Tibial nerve (tissue), 4 donors: ENCODE results near the gene IFNAR1. TPM values are rescaled to one million over a fixed set of nuclear protein-coding genes. Genes with fewer than 3 reads are reported as not detected.

Experiments
- DNase-seq, 2 donors: peaks; one replicate each; pipeline ENCODE4 v3.0.0-alpha.2; 2019; ENCODE audit warnings: low spot score in 2 of 2
- H3K27ac ChIP-seq, 4 donors: fragments of 200-600 bp; sonication (generic) in 3 of 4; one replicate each; pipeline ENCODE4 v1.5.1; 2017 to 2019; ENCODE audit warnings: mild to moderate bottlenecking in 1 of 4
- H3K27me3 ChIP-seq, 2 donors: fragments of 200-600 bp; sonication (generic) in 1 of 2; one replicate each; pipeline versions ENCODE4 v1.5.1 to v1.6.0; 2017 to 2019
- H3K36me3 ChIP-seq, 3 donors: fragments of 200-600 bp; sonication (generic); one replicate each; pipeline ENCODE4 v1.5.1; 2018 to 2019
- H3K4me1 ChIP-seq, 4 donors: fragments of 200-600 bp; sonication (generic) in 3 of 4; one replicate each; pipeline ENCODE4 v1.5.1; 2017 to 2019
- H3K4me3 ChIP-seq, 4 donors: fragments of 200-600 bp; sonication (generic) in 3 of 4; one replicate each; pipeline ENCODE4 v1.5.1; 2017 to 2019; ENCODE audit warnings: mild to moderate bottlenecking in 1 of 4, moderate library complexity in 1 of 4
- H3K9me3 ChIP-seq, 4 donors: fragments of 200-600 bp; sonication (generic) in 3 of 4; one replicate each; pipeline ENCODE4 v1.5.1; 2017 to 2019
- CTCF ChIP-seq, 5 experiments: fragments of 200-600 bp in 3 of 5; fragments of 450-650 bp in 2 of 5; sonication (generic) in 3 of 5; IDR thresholded peaks; one replicate each; pipeline ENCODE4 v1.5.1; 2016 to 2019; ENCODE audit warnings: antibody characterized with exemption in 5 of 5, mild to moderate bottlenecking in 3 of 5, moderate library complexity in 2 of 5
- EP300 ChIP-seq, 2 donors: sonication (generic); formaldehyde crosslinking; IDR thresholded peaks; one replicate each; pipeline ENCODE4 v1.6.1; 2017; ENCODE audit warnings: antibody characterized with exemption in 2 of 2, mild to moderate bottlenecking in 1 of 2
- POLR2A ChIP-seq, 2 donors: fragments of 450-650 bp; IDR thresholded peaks; one replicate each; pipeline ENCODE4 v1.6.1; 2017; ENCODE audit warnings: antibody characterized with exemption in 2 of 2, mild to moderate bottlenecking in 2 of 2, moderate library complexity in 2 of 2
- WGBS, 2 donors: methylation state at CpG; one replicate each; pipeline ENCODE4 v1.1.5; 2018; 5-methylcytosine and 5-hydroxymethylcytosine counted together
- total RNA-seq, 4 donors: library from RNA; depleted of rRNA; stranded (reverse); fragments of >200 nt; gene quantifications; one replicate each; pipeline ENCODE4 v1.1.0, GENCODE V29; 2016

IFNAR1 gene
- total RNA-seq, 4 donors from 2014 or later = 29.4 to 35.8 (median 31.4) TPM

GRCh38 chr21:33327792-33328433 lies 3.1 kb downstream of the IFNAR1 start:
- no peak for TF ChIP-seq CTCF (IDR thresholded peaks at IDR 0.05)
- TF ChIP-seq EP300 (IDR thresholded peaks at IDR 0.05) = no peak
- no peak for TF ChIP-seq POLR2A (IDR thresholded peaks at IDR 0.05)
- DNase-seq = no peak
- H3K27me3 ChIP-seq = no peaks in the 10 kb centered on the region
- peaks cover 0 to 13% (median 0%) of the 10 kb centered on the region in 4 donors for H3K9me3 ChIP-seq
- peaks cover 0 to 40% (median 17%) of the 10 kb centered on the region in 4 donors for H3K4me1 ChIP-seq
- WGBS, 2 donors = 82 to 87% methylated on average over 7 of the region's 7 CpGs
- H3K36me3 ChIP-seq = peaks cover 0 to 29% (median 0%) of the 10 kb centered on the region in 3 donors
- H3K4me3 ChIP-seq = no peak overlapping the region
- no peak overlapping the region for H3K27ac ChIP-seq

GRCh38 chr21:33330726-33331125 lies 6.0 kb downstream of the IFNAR1 start:
- Histone ChIP-seq H3K27me3 (no peaks in the 10 kb centered on the region), H3K9me3 (peaks cover 0 to 18% (median 0%) of the 10 kb centered on the region in 4 donors), H3K36me3 (peaks cover 0 to 43% (median 0%) of the 10 kb centered on the region in 3 donors), H3K27ac (no peak overlapping the region), H3K4me1 (peaks cover 0 to 36% (median 17%) of the 10 kb centered on the region in 4 donors), H3K4me3 (no peak overlapping the region)
- 89 to 96% methylated on average over 3 of the region's 3 CpGs for WGBS, 2 donors
- TF ChIP-seq POLR2A (IDR thresholded peaks at IDR 0.05) (no peak), EP300 (IDR thresholded peaks at IDR 0.05) (no peak), CTCF (IDR thresholded peaks at IDR 0.05) (no peak)
- no peak for DNase-seq

GRCh38 chr21:33332143-33332542 lies 7.4 kb downstream of the IFNAR1 start:
- Histone ChIP-seq H3K36me3 (peaks cover 0 to 52% (median 0%) of the 10 kb centered on the region in 3 donors), H3K27me3 (no peaks in the 10 kb centered on the region), H3K4me3 (no peak overlapping the region), H3K4me1 (peaks cover 0 to 22% (median 7%) of the 10 kb centered on the region in 4 donors), H3K27ac (no peak overlapping the region), H3K9me3 (peaks cover 0 to 18% (median 0%) of the 10 kb centered on the region in 4 donors)
- no peak for DNase-seq
- 100% methylated on average over 1 of the region's 1 CpG for WGBS, 2 donors
- TF ChIP-seq EP300 (IDR thresholded peaks at IDR 0.05) (no peak), POLR2A (IDR thresholded peaks at IDR 0.05) (no peak), CTCF (IDR thresholded peaks at IDR 0.05) (no peak)

GRCh38 chr21:33334191-33334590 lies 9.4 kb downstream of the IFNAR1 start:
- H3K27me3 ChIP-seq = no peaks in the 10 kb centered on the region
- TF ChIP-seq POLR2A (IDR thresholded peaks at IDR 0.05) = no peak
- no peak for TF ChIP-seq CTCF (IDR thresholded peaks at IDR 0.05)
- TF ChIP-seq EP300 (IDR thresholded peaks at IDR 0.05) = no peak
- 71 to 83% methylated on average over 4 of the region's 4 CpGs for WGBS, 2 donors
- H3K4me1 ChIP-seq = peaks cover 0 to 8% (median 3%) of the 10 kb centered on the region in 4 donors
- H3K9me3 ChIP-seq = peaks cover 0 to 18% (median 0%) of the 10 kb centered on the region in 4 donors
- DNase-seq = no peak
- H3K27ac ChIP-seq = no peak overlapping the region
- no peak overlapping the region for H3K4me3 ChIP-seq
- H3K36me3 ChIP-seq = peaks cover 0 to 64% (median 0%) of the 10 kb centered on the region in 3 donors

- no peak overlapping the region for H3K4me3 ChIP-seq
- DNase-seq = no peak
- H3K9me3 ChIP-seq = peaks cover 0 to 18% (median 0%) of the 10 kb centered on the region in 4 donors
- peaks cover 0 to 61% (median 0%) of the 10 kb centered on the region in 3 donors for H3K36me3 ChIP-seq
- H3K4me1 ChIP-seq = peaks cover 0 to 8% (median 3%) of the 10 kb centered on the region in 4 donors
- H3K27me3 ChIP-seq = no peaks in the 10 kb centered on the region
- 86 to 87% methylated on average over 2 of the region's 2 CpGs for WGBS, 2 donors
- H3K27ac ChIP-seq = no peak overlapping the region
- no peak for TF ChIP-seq POLR2A (IDR thresholded peaks at IDR 0.05)
- no peak for TF ChIP-seq EP300 (IDR thresholded peaks at IDR 0.05)
- TF ChIP-seq CTCF (IDR thresholded peaks at IDR 0.05) = no peak
Measured at GRCh38 chr21:33334824-33335223, 10.1 kb downstream of the IFNAR1 start.
